ENCODE data around the gene WRAP73. TPM values are rescaled to one million over a fixed set of nuclear protein-coding genes. Genes with fewer than 3 reads are reported as not detected.

WRAP73 gene
- polyA plus RNA-seq, 1 donor from 2014 or later: 29.7 TPM

DNA sequence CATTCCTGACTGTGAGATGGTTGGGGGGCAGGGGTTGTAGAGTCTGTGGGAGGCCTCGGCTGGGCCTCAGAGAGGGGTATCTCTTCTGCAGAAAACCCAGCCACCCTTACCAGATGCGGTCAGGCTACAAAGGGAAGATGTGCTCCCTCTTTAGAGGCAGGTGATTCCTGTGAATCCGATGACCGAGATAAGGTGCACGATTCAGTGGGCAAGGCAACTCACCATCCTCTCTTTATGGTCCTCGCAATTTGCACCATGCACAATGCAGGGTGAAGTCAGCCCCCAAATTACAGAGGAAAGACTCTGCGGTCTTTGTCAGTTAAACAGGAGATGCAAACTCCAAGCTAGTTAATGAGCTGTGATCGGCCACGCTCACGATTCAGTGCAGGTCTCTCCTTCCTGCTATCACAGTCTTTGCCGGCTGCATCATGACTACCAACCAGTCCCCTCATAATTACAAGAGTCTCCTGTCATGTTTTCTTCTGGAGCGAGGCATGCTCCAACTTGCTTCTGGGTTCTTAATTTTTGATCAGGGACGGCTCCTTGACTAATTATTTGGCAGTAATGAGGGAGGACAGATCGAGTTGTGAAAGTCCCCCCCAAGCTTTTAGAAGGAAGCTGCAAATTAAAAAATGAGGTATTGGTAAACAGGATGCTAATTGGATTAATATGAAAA is 14.9 kb upstream of the WRAP73 start:
- peak overlapping the region; percentile 44 to 90 (median 79) for H3K4me3 Mint-ChIP-seq
- peaks cover 1% of the 10 kb centered on the region for H3K27me3 Mint-ChIP-seq
- no peaks in the 10 kb centered on the region for H3K36me3 Mint-ChIP-seq
- peaks cover 31 to 37% (median 34%) of the 10 kb centered on the region in 3 donors for H3K4me1 Mint-ChIP-seq
- H3K9me3 Mint-ChIP-seq: no peaks in the 10 kb centered on the region
- peak overlapping the region; percentile 8 to 98 (median 84) for H3K27ac Mint-ChIP-seq

DNA sequence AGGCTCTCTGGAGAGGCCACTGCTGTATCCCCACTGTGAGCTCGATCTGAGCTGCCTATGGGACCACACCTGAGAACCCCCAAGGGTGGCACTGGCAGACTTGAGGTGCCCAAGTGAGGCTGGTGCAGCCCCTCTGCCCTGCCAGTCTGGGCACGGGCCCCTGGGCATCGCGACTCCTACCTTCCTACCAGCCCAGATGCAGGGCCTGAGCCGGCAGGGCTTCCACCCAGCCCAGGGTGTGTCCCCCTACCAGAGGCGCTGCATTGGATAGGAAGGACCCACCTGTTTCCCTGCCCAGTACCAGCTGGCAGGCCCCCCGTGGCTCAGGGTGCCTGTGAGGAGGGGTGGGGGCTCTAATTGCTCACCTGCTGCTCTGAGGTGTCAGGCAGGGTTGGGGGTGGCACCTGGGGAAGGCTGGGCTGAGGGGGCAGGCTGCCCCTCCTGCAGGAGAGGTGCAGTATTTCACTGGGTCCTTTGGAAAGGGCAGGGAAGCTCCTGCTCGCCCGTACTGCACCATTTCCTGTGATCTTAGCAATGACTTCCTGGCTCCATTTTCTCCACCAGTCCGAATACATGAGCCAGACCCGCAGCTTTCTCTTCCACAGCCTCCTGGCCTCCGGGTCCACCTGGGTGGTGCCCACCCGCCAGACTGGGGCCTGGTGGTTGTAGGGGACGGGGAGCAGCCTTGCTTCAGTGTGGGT is 14.2 kb upstream of the WRAP73 start:
- Mint-ChIP-seq H3K36me3 (no peaks in the 10 kb centered on the region), H3K27ac (peak overlapping the region; percentile 50 to 98 (median 84)), H3K4me1 (peaks cover 31 to 37% (median 34%) of the 10 kb centered on the region in 3 donors), H3K27me3 (peaks cover 1% of the 10 kb centered on the region), H3K4me3 (peak overlapping the region in 3 of 4 donors; percentile 70 to 90 (median 88)), H3K9me3 (no peaks in the 10 kb centered on the region)

DNA sequence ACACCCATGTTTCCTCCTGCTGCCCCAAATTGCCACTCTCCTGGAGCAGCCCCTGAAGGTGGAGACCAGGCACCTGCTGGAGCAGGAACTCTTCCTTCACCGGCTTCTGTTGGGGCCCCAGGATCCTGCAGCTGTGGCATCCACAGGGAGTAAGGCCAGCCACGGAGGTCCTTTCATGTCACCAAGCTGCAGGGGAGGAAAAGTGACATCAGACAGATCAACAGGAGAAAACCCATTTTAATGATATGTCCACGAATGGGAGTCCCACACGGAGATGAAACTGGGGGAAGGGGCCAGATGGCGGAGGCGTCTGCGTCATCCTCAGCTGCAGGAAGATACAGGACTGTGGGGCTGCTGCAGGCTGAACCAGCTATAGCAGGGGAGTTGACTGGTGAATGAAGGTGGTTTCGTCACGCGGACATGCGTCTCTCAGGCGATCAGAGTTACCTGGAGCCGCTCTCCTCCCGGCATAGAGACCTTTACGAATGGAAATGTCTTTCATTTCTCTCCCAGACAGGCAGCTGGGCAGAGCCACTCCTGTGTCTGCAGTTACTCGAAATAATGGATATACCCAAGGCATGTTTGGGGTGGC is 12.3 kb upstream of the WRAP73 start:
- H3K4me3 Mint-ChIP-seq: no peak overlapping the region
- H3K27me3 Mint-ChIP-seq: peaks cover 7% of the 10 kb centered on the region
- H3K9me3 Mint-ChIP-seq: no peaks in the 10 kb centered on the region
- no peak overlapping the region for H3K27ac Mint-ChIP-seq
- H3K4me1 Mint-ChIP-seq: peaks cover 24 to 29% (median 25%) of the 10 kb centered on the region in 3 donors
- H3K36me3 Mint-ChIP-seq: no peaks in the 10 kb centered on the region

DNA sequence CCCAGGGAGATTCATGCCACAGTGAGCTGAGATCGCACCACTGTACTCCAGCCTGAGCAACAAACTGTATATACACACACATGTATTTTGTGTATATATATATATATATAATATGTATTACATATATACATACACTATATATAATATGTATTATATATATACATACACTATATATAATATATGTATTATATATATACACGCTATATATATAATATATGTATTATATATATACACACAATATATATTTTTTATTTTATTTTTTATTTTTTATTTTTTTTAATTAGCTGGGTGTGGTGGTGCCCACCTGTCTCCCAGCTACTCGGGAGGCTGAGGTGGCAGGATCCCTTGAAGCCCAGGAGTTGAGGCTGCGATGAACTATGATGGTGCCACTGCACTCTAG is 11.7 kb upstream of the WRAP73 start:
- Mint-ChIP-seq H3K36me3 (no peaks in the 10 kb centered on the region), H3K4me1 (peaks cover 21 to 28% (median 22%) of the 10 kb centered on the region in 3 donors), H3K9me3 (no peaks in the 10 kb centered on the region), H3K27ac (no peak overlapping the region), H3K27me3 (peaks cover 13% of the 10 kb centered on the region), H3K4me3 (no peak overlapping the region)

DNA sequence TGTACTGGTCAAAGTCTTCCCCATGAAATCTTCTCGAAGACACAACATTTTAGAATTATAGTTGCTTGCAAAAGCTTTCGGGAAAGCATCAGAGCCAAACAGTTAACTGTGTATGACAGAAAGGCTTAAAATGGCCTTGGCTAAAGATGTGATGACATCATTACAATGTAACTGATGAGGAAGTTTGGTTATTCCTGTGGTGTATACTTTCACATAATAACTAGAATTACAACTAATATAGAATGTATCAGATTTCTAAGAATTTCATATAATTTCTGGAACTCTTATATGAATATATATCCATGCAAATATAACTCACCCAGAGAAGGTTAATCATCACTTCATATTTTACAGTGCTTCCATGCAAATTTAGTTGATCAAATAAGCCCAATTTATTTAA is 10.8 kb upstream of the WRAP73 start:
- no peak overlapping the region for H3K4me3 Mint-ChIP-seq
- H3K4me1 Mint-ChIP-seq: peaks cover 23 to 28% (median 24%) of the 10 kb centered on the region in 3 donors
- peak overlapping the region in 1 of 3 donors; percentile 70 for H3K27ac Mint-ChIP-seq
- H3K36me3 Mint-ChIP-seq: no peaks in the 10 kb centered on the region
- peaks cover 20% of the 10 kb centered on the region for H3K27me3 Mint-ChIP-seq
- H3K9me3 Mint-ChIP-seq: no peaks in the 10 kb centered on the region

DNA sequence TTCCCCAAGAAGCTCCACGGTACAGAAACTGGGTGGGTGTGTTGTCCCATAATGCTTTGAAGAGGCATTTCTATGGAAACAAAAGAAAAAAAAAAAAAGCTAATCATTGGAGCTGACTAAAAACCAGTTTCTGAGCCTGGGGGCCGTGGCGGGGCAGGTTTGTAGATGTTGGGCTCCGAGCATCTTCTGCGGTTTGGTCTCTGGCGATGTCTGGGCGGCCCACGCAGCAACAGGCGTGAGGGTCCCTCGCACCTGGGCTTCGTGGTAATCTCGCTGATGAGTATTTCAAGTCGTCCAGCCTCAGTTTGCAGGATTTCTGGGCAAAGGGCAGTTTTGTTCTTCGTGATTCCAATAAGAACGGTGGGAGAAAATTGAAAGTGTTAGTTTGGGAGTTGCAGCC is 9.2 kb upstream of the WRAP73 start:
- peaks cover 32% of the 10 kb centered on the region for H3K27me3 Mint-ChIP-seq
- peaks cover 12 to 28% (median 16%) of the 10 kb centered on the region in 3 donors for H3K4me1 Mint-ChIP-seq
- no peak overlapping the region for H3K27ac Mint-ChIP-seq
- no peaks in the 10 kb centered on the region for H3K36me3 Mint-ChIP-seq
- H3K4me3 Mint-ChIP-seq: no peak overlapping the region
- H3K9me3 Mint-ChIP-seq: no peaks in the 10 kb centered on the region

DNA sequence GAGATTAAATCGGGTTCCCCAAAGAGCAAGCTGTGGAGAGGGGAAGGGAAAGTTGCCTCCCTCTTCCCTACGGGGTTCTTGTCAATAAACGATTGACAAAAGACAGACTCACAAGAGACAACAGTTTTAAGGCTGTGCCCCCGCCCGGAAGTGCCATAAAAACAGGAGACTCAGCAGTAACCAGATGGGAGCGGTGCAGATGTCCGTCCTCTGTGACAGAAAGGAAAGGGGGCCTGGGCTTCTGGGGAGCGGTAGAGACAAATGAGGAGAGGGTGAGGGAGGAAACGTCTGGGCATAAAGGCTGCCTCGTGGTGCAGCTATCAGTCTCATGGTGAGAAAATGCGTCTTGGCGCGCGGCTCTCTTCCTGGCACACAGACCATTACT is 8.3 kb upstream of the WRAP73 start:
- H3K4me1 Mint-ChIP-seq: peaks cover 18 to 32% (median 20%) of the 10 kb centered on the region in 3 donors
- peaks cover 41% of the 10 kb centered on the region for H3K27me3 Mint-ChIP-seq
- H3K36me3 Mint-ChIP-seq: no peaks in the 10 kb centered on the region
- no peaks in the 10 kb centered on the region for H3K9me3 Mint-ChIP-seq
- H3K27ac Mint-ChIP-seq: peak overlapping the region in 2 of 3 donors; percentile 2 to 84
- H3K4me3 Mint-ChIP-seq: no peak overlapping the region

DNA sequence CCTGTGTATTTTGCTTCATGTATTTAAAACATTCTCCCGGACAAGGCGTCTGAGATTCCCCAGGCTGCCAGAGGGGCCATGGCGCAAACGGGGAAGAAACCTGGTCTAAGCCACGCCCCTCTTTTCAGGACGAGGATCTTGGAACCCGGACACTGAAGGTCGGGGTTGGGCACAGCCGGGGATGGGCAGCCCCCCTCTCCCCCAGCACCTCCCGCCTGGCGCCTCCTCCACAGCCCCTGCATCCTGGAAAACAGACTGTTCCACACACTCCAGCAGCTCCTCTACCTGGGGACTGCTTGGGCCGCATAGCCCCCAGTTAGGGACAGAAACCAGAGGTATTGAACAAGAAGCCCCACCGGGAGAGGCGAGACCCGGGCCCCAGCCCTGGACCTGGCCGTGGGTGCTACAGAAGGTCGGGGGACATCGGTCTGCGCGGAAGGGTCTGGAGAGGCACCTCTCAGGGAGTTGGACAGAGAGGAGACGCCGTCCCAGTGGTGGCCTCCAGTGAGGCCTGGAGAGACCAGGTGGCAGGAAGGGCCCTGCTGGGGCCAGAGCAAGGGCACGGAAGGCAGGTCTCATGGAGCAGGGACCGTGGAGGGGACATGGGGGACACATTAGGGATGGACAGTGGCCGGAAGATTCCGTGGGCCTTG is 7.8 kb upstream of the WRAP73 start:
- Mint-ChIP-seq H3K27me3 (peaks cover 42% of the 10 kb centered on the region), H3K36me3 (no peaks in the 10 kb centered on the region), H3K9me3 (no peaks in the 10 kb centered on the region), H3K27ac (peak overlapping the region in 1 of 3 donors; percentile 90), H3K4me3 (peak overlapping the region in 1 of 4 donors; percentile 58), H3K4me1 (peaks cover 15 to 34% (median 20%) of the 10 kb centered on the region in 3 donors)

DNA sequence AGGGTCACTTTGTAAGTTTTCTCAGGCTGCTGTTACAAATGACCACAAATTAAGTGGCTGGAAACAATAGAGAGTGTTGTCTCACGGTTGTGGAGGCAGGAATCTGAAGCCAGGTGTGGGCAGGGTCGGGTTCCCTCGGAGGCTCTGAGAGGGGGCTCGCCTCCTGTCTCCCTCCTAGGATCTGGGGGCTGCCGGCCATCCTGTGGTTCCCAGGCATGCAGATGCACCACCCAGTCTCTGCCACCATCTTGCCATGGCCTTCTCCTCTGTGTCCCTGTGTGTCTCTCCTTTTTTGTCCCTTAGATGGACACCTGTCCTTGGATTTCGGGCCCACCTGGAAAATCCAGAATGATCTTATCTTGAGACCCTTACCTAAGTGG is 7.2 kb upstream of the WRAP73 start:
- no peaks in the 10 kb centered on the region for H3K9me3 Mint-ChIP-seq
- peaks cover 15 to 34% (median 20%) of the 10 kb centered on the region in 3 donors for H3K4me1 Mint-ChIP-seq
- H3K4me3 Mint-ChIP-seq: peak overlapping the region; percentile 6 to 58 (median 26)
- H3K27ac Mint-ChIP-seq: peak overlapping the region in 1 of 3 donors; percentile 90
- H3K36me3 Mint-ChIP-seq: no peaks in the 10 kb centered on the region
- peaks cover 42% of the 10 kb centered on the region for H3K27me3 Mint-ChIP-seq

DNA sequence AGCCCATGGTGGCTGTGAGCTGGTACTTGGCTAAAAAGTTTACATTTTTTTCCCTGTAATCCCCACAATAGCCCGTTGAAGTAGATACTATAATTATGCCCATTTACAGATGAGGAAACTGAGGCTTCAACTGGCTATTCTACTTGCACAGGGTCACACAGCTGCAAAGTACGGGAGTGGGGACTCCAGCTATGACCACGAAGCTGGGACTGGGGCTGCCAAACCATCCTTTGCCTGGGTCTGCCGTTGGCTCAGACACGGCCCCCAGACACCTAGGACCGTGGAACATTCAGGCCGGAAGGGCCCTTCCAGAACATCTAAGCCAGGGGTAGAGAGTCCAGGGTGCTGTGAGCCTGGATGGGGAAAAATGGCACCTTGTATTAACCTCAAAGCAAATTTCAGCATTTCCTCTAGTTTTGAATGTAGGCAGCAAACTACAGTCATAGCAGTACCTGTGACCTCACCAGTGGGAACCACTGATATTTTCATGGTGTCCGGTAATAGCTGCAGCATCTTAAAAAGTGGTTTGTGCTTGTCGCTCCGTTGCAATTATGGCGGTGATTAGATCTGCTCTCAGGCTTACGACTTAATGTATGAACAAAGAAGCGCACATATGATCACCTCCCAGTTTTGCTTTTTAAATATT is 6.7 kb upstream of the WRAP73 start:
- H3K4me3 Mint-ChIP-seq: peak overlapping the region; percentile 6 to 91 (median 48)
- no peaks in the 10 kb centered on the region for H3K36me3 Mint-ChIP-seq
- peaks cover 42% of the 10 kb centered on the region for H3K27me3 Mint-ChIP-seq
- H3K4me1 Mint-ChIP-seq: peaks cover 15 to 34% (median 20%) of the 10 kb centered on the region in 3 donors
- peak overlapping the region in 2 of 3 donors; percentile 88 to 90 for H3K27ac Mint-ChIP-seq
- H3K9me3 Mint-ChIP-seq: no peaks in the 10 kb centered on the region

DNA sequence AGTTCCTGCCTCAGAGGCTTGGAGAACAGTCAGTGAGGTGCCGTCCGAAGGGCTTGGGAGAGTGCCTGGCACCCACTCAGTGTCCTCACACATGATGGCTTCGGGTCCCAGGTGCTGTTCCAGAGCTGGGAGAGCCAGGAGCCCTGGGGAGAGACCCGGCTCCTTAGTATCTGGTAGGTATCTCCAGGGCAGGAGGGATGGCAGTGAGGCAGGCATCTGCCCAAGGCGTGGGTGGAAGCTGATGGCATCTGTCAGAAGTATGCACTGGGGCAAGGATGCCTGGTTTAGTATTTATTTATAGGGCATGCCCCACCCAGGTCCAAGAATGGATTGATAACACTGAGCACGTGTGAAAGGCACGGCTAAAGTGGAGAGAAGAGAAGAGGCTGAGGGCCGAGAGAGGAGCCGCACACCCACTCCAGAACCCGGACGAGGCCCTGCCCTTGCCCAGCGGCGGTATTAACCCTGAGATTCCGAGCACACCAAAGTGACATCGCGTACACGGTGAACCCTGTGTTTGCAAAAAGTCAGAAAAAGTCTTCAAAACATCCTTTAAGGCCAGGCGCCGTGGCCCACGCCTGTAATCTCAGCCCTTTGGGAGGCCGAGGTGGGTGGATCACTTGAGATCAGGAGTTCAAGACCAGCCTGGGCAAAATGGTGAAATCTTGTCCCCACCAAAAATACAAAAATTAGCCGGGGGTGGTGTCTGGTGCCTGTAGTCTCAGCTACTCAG is 4.8 kb upstream of the WRAP73 start:
- H3K36me3 Mint-ChIP-seq: no peaks in the 10 kb centered on the region
- H3K4me1 Mint-ChIP-seq: peaks cover 17 to 40% (median 26%) of the 10 kb centered on the region in 3 donors
- H3K27ac Mint-ChIP-seq: peak overlapping the region in 1 of 3 donors; percentile 90
- H3K4me3 Mint-ChIP-seq: peak overlapping the region in 2 of 4 donors; percentile 39 to 58
- H3K9me3 Mint-ChIP-seq: no peaks in the 10 kb centered on the region
- peaks cover 53% of the 10 kb centered on the region for H3K27me3 Mint-ChIP-seq

DNA sequence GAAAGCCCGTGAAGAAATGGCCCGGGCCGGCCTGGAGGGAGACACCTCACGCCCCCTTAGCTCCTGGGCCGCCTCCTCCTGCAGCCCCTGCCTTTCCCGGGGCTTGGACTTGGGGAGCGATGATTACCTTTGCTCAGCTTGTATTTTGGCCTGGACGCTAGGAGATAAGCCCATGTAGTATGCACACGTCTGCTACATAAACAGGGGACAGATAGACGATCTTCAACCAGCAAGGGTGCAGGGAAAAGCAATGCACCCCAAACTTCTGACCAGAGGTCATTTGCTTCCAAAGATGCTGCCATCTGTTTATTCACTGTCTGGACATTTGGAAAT is 3.3 kb upstream of the WRAP73 start:
- Mint-ChIP-seq H3K27me3 (peaks cover 50% of the 10 kb centered on the region), H3K4me3 (peak overlapping the region; percentile 50 to 73 (median 62)), H3K4me1 (peaks cover 24 to 51% (median 36%) of the 10 kb centered on the region in 3 donors), H3K27ac (peak overlapping the region in 1 of 3 donors; percentile 29), H3K36me3 (no peaks in the 10 kb centered on the region), H3K9me3 (no peaks in the 10 kb centered on the region)

DNA sequence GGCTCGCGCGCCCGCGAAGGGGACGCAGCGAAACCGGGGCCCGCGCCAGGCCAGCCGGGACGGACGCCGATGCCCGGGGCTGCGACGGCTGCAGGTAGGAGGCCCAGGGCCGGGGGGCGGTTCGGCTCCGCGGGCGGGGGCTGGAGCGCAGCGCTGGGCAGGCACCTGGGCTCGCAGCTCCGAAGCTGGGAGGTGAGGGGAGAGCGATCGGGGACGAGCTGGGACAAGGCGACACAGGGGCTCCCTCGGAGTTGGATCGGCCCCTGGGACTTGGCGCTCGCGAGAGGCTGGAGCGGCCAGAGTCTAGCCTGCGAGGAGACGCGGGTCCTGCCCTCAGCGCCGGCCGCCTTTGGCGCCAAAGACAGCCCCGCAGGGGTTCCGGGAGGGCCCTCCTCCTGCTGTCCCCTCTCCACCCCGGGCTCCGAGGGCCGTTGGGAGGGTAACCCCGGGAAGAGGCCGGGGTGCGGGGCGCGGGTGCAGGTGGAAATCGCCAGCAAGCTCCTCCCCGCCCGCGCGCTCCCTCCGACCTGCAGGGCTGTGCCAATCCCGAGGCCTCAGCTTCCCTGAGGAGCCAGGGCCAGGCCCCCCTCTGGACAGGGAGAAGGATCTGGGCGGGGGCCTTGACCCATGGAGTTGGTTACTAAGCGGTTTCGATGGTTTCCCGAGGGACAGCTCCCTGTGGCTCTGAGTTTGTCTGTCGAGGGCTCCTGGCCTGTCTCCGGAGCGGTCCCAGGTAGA is 2.8 kb upstream of the WRAP73 start:
- Mint-ChIP-seq H3K9me3 (no peaks in the 10 kb centered on the region), H3K4me1 (peaks cover 24 to 56% (median 41%) of the 10 kb centered on the region in 3 donors), H3K4me3 (peak overlapping the region; percentile 60 to 73 (median 64)), H3K36me3 (no peaks in the 10 kb centered on the region), H3K27ac (peak overlapping the region in 1 of 3 donors; percentile 29), H3K27me3 (peaks cover 50% of the 10 kb centered on the region)
